Stimulated activated CD4-positive, alpha-beta T cell treated with anti-CD3 and anti-CD28 coated beads, Interleukin-4, amount 100 ng/mL, for 48 hours (primary cell): Measurements from ENCODE around the gene FURIN.
"Not testable (repeated sequence)": the region's sequence is repeated elsewhere in the genome, so short reads cannot be mapped to it uniquely, and the experiment has no call there.

ENCODE experiments used
- DNase-seq, 2 donors: peaks; one replicate each; pipeline ENCODE4 v3.0.0-alpha.2; 2020; ENCODE audit warnings: low read depth in 2 of 2

Gene FURIN

DNA sequence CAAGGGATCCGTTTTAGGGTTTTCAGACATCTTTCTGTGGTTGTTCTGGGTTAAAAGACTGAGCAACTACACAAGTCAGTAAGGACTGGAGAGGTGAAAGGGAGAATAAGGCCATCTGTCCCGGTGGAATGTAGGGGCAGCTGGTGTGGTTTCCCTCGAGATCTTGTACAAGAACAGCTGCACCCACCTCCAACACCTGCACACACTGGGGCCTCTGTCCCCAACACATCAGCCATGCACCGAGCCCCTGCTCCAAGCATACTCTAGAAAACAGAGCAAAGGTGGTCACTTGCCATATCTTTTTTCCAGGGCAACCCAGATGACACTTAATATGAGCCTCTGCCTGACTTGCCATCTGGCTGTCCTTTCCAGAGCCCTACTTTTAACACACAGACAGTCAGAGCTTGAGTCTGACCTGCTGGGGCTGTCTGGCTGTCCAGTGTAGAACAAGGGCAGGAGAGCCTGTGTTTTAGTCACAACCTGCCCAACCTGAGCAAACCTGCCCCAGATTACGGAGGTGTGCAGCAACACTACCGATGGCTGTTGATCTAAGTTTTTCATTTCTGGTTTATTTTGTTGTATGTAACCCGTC lies 46.9 kb downstream of the FURIN start:
- DNase-seq: no peak

DNA sequence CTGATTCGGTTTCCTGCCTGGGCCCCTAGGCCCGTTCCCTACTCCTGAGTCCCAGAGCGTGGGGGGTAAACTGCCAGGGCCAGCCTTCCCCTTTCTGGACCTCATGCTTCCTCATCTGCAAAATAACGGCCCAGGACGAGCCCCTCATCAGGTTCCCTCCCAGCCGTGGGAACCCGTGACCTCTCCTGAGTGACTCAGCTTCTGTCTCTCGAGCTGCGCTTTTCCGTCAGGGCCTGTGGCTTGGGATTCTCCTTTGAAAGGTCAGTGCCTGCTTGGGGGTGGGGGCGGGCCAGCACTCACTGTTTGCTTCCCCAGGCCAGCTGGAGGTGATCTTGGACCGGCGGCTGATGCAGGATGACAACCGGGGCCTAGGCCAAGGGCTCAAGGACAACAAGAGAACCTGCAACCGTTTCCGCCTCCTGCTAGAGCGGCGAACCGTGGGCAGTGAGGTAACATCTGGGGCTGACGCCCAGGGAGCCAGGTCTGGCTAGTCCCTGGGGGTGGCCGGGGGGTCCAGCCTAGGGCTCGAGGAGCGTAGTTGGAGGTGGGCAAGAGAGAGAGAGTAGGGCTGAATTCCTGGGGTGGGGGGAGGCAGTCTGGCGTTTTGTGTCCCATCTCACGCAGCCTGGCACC lies 47.5 kb downstream of the FURIN start:
- DNase-seq: no peak

- no peak for DNase-seq
Measured at GRCh38 chr15:90916461-90916860, 48.1 kb downstream of the FURIN start.

GRCh38 chr15:90917569-90917968 lies 49.2 kb downstream of the FURIN start:
- DNase-seq: no peak

DNA sequence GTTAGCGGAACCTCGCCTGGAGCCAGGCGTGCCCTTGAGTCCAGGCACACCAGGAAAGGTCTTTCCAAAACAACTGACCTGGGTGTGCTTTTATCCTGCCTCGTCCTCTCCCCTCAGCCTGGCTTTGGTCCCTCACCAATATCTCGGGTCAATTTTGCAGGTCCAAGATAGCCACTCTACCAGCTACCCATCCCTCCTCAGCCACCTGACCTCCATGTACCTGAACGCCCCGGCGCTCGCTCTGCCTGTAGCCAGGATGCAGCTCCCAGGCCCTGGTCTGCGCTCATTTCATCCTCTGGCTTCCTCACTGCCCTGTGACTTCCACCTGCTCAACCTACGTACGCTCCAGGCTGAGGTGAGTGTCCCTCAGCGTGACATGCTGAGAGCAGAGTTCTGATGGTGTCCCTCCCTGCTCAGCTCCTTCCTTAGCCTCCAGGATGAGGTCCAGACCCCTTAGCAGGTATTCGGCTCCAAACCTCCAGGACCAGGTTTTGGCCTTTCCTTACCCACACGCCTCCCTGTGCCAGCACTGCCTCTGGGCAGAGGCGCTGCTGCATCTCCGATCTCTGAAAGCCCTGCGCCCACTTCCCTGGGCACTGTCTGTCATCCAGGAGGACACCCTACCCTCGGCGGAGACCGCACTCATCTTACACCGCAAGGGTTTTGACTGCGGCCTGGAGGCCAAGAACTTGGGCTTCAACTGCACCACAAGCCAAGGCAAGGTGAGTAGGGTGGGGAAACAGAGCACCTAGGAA lies 49.8 kb downstream of the FURIN start:
- no peak for DNase-seq

- no peak for DNase-seq
Measured at GRCh38 chr15:90918835-90919234, 50.4 kb downstream of the FURIN start.

GRCh38 chr15:90921887-90922286 lies 53.5 kb downstream of the FURIN start:
- DNase-seq: no peak

DNA sequence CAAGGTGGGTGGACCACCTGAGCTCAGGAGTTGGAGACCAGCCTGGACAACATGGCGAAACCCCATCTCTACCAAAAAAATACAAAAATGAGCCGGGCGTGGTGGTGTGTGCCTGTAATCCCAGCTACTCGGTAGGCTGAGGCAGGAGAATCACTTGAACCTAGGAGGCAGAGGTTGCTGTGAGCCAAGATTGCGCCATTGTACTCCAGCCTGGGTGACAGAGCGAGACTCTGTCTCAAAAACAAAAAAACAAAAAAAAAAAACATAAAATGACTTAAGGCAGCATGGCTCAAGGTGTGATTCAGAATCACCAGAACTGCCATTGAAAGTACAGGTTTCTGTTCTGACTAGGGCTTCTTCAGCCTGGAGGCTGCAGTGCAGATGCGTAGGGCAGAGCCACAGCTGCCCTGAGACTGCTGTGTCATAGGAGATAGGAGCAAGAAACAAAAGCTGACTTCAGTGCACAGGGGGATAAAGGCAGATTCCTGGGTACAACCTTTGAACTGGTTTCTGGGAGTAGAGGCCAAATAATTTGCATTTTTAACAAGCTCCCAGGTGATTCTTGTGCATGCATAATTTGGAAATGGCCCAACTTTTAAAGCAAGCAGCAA lies 54.4 kb downstream of the FURIN start:
- DNase-seq: not testable (repeated sequence)

- DNase-seq: no peak
Measured at GRCh38 chr15:90924375-90924774, 56.0 kb downstream of the FURIN start.

GRCh38 chr15:90926766-90927165 lies 58.4 kb downstream of the FURIN start:
- DNase-seq: not testable (repeated sequence)

DNA sequence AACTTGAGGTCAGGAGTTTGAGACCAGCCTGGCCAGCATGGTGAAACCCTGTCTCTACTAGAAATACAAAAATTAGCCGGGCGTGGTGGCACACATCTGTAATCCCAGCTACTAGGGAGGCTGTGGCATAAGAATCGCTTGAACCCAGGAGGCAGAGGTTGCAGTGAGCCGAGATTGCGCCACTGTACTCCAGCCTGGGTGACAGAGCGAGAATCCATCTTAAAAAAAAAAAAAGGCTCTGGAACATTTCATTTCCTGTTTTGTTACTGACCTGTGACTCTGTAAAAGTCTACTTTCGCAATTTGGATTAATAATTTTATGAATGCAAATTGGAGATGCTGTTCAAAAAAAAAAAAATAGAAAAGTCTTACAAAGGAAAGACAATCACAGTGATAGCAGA lies 59.7 kb downstream of the FURIN start:
- DNase-seq: not testable (repeated sequence)

DNA sequence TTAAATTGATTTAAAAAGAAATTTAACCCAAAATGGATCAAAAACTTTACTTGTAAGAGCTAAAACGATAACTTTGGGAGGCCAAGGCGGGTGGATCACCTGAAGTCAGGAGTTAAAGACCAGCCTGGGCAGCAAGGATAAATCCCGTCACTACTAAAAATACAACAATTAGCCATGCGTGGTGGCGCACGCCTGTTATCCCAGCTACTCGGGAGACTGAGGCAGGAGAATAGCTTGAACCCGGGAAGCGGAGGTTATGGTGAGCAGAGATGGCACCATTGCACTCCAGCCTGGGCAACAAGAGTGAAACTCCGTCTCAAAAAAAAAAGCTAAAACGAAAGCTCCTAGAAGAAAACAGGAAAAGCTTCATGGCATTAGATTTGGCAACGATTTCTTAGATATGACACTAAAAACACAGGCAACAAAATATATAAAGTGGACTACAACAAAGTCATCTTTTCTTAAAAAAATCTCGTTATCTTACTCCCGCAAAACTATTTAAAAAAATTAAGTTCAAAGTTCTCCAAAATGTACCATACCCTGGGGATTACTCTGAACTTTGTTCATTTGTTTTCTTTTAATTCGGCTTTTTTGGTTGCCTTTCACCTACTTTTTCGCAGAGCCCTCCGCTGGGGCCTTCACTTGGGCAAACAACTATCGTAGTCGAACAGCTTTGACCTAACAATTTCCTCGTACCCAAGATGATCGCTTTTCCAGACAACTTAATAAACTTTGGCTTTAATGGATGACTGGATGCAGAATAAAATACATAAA lies 61.0 kb downstream of the FURIN start:
- no peak for DNase-seq

DNA sequence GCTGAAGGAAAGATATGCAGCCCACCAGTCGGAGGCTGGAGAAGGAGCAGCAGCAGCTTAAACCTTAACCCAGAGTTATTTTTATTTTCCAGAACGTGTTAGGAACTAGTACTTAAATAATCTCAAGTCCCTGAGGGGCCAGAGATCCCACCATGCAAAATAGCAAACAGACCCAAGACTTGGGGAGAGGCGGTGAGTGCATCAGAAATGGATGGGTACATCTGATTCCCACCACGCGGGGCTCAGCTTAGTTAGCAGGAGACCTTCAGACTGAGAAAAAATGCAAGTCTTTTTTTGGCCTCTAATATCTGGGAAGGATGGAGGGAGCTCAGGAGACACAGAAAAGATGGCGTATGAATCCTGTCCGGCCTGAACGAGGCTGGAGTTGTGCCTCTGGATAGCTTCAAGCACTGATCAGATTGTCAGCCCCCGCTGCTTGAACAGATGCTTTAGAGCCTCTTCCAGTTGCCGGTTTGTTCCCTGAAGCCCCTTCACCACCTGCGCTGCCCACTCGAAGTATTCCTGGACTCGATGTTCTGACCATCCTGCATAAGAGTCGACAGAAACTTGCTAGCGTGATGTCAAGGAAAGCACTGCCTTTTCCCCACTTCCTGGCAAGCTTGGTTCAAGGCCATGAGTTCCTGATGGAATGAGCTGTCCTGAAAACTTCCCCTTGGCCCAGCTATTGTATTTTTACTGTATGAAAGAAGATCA lies 62.6 kb downstream of the FURIN start:
- no peak for DNase-seq

DNA sequence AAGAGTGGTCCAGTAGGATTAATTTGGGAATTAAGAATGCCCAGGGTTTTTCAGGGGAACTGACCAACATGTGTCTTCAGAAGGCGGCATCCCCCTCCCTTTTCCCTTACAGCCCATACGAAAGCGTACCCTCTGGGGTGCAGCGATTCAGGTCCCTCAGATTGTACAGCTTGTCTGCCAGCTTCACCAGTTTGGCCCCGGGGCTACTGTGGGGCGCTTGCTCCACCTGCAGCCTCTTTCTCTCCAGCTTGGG lies 63.1 kb downstream of the FURIN start:
- no peak for DNase-seq

GRCh38 chr15:90931828-90932659 lies 63.7 kb downstream of the FURIN start, which contains the start of gene HDDC3:
Gene HDDC3 (minus strand): TSS chr15:90932549. CDS start chr15:90932540, 9 bp downstream.
- DNase-seq: peak; percentile 90 to 94

DNA sequence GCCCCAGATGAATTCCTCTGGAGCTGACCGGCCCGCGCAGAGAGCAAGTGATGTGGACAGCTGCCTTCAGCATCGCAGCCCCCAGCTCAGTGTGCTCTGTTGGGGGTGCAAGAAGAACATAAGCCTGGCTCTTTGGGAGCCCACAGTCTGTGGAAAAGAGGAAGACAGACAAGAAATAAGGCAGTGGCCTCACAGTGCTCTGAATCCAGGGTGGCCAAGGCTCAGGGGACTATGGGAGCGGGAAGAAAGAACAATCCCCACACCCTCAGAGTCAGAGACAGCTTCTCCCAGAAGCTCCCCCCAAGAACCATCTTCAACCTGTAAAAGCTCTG lies 64.2 kb downstream of the FURIN start:
- DNase-seq: no peak
